Lower leg skin (tissue), 3 donors: ENCODE results near the gene OSBPL9.

Experiments used
- CTCF ChIP-seq, 3 donors: fragments of 450-650 bp; IDR thresholded peaks; one replicate each; pipeline ENCODE4 v1.5.1; 2016; ENCODE audit warnings: antibody characterized with exemption in 3 of 3, mild to moderate bottlenecking in 3 of 3, moderate library complexity in 2 of 3
- POLR2A ChIP-seq, 2 donors: fragments of 450-650 bp; IDR thresholded peaks; one replicate each; pipeline ENCODE4 v1.6.1; 2016 to 2017; ENCODE audit warnings: antibody characterized with exemption in 2 of 2, mild to moderate bottlenecking in 1 of 2, moderate library complexity in 1 of 2

- TF ChIP-seq CTCF (IDR thresholded peaks at IDR 0.05) (no peak), POLR2A (IDR thresholded peaks at IDR 0.05) (no peak)
These were observed 201.6 kb downstream of the OSBPL9 start for GRCh38 chr1:51818487-51818886.
